GM18870 (cell line): ENCODE measurements around the gene VAMP4.
"Not testable (repeated sequence)": the region's sequence is repeated elsewhere in the genome, so short reads cannot be mapped to it uniquely, and the experiment has no call there.

ENCODE experiments used
- ATAC-seq: cut with Tn5 transposase; IDR thresholded peaks from one replicate; pipeline ENCODE4 v1.9.1; 2021; ENCODE audit warnings: moderate library complexity; ENCODE audit not compliant: unreplicated experiment

VAMP4 gene

GRCh38 chr1:171707583-171707982, 34.3 kb downstream of the VAMP4 start:
- ATAC-seq, result no peak

GRCh38 chr1:171702598-171702997, 39.3 kb downstream of the VAMP4 start:
- ATAC-seq, result no peak

DNA sequence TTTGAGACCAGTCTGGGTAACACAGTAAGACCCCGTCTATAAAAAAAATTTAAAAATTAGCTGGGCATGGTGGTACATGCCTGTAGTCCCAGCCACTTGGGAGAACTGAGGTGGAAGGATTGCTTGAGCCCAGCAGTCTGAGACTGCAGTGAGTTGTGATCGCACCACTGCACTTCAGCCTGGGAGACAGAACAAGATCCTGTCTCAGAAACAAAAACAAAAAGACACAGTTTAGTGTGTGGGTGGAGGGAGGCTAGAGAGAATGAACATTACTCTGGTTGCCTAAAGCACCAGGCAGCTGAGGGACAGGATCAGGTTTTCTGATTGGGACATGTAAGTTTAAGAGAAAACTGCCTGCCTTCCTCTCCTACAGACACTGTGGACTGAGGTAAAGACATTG, 42.3 kb downstream of the VAMP4 start:
- no peak for ATAC-seq

- not testable (repeated sequence) for ATAC-seq
Measured at GRCh38 chr1:171695772-171696171, 46.1 kb downstream of the VAMP4 start.

DNA sequence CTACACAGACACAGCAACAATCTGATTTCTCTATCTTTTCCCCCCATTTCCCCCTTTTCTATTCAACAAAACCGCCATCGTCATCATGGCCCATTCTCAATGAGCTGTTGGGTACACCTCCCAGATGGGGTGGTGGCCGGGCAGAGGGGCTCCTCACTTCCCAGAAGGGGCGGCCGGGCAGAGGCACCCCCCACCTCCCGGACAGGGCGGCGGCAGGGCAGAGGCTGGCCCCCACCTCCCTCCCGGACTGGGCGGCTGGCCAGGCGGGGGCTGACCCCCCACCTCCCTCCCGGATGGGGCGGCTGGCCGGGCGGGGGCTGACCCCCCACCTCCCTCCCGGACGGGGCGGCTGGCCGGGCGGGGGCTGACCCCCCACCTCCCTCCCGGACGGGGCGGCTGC, 48.3 kb downstream of the VAMP4 start:
- ATAC-seq, result not testable (repeated sequence)

DNA sequence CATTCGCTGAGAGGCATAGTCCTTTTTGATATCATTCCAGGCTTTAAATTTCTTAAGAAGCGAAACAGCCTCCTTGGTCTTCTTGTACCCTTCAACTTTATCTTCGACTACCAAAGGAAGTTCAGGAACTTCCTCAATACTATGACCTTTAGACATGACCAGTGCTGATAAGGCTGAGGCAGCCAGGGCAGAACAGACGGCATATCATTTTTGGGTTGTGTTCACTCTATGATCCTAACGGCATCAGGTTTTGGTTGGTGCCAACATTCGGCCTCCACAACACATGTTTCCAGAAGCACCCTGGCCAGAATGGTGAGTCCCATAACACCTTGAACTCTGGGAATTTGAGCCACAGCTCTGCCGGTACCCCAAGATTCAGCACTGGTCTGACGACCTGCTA, 58.0 kb downstream of the VAMP4 start:
- ATAC-seq, result no peak

- no peak for ATAC-seq
Measured at GRCh38 chr1:171680339-171680738, 61.5 kb downstream of the VAMP4 start.

DNA sequence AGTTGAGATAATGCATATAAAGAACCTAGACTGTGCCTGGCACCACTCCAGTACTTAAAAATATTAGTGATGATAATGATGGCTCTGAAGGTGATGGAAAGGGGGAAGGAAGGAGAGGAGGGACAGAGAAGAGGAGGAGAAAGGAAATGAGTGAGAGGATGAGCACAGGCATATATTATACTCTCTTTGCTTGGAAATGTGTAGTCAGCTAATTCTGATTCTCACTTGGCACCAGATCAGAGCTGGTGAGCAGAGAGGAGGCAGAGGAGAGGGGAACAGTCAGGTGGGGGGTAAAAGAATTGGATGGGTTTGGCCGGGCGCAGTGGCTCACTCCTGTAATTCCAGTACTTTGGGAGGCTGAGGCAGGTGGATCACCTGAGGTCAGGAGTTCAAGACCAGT, 65.0 kb downstream of the VAMP4 start:
- ATAC-seq, result no peak

DNA sequence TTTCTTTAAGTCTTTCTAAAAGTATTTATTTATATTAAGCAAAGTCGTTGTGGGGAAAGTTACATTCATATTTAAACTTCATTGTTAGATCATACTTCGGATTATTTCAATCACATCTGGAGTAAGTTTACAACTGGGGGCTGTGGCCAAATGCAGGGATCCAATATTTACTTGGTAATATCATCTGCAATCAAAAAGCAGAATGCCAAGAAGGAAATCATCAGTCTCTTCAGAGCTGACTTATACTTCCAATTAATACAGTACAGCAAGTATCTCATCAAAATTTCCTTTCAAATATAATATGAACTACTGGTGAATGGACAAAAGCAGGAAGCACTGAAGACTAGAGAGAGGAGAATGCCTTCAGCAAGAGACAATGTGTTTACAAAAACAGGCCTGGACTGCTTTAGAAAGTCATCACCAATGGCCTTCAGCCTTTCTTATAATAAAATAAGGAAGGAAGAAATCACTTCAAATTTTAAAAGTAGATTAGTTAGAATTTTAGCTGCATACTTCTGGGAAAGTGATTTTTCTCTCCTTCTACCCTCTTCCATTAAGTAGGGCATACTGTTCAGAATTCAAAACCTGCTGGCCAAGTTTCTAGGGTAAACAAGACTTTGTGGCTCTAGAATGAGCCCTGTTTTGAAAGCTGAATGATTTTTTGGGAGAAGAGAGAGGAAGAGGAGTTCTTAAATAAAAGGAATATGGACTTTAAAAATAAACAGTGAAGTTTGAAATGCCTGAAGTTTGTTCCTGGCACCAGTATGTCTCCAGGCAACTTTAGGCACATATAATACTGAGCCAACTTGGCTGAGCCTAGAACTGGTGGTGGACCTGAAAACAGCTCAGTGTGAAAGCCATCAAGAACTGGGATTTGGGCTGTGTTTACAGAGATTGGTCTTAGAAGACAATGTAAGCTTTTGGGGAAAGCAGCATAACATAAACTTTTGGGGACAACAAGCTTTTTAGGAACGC, 67.1 kb downstream of the VAMP4 start:
- ATAC-seq, result no peak

GRCh38 chr1:171670739-171671138, 71.1 kb downstream of the VAMP4 start:
- no peak for ATAC-seq

- ATAC-seq, result no peak
Measured at GRCh38 chr1:171668372-171668771, 73.5 kb downstream of the VAMP4 start.

GRCh38 chr1:171666114-171666769, 75.6 kb downstream of the VAMP4 start:
- ATAC-seq, result no peak

DNA sequence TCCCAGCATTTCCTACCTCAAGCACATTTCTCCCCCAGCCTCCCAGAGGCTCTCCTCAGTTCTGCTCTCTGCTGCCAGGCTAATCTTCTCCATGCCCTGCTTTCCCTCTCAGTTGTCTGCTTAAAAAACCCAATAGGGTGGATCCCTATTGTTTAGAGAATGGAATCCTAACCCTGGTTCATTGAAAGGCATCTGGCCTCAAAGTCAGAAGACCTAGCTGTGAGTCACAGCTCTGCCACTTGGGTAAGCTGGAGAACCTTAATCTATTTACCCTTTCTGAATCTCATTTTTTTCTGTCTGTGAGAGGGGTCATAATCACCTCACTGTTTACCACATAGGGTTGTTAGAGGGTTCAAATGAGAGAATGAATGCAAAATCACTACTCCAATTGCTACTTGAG, 76.9 kb downstream of the VAMP4 start:
- no peak for ATAC-seq

GRCh38 chr1:171663854-171664575, 77.8 kb downstream of the VAMP4 start:
- ATAC-seq, result no peak

- ATAC-seq, result no peak
Measured at GRCh38 chr1:171663036-171663853, 78.6 kb downstream of the VAMP4 start.

DNA sequence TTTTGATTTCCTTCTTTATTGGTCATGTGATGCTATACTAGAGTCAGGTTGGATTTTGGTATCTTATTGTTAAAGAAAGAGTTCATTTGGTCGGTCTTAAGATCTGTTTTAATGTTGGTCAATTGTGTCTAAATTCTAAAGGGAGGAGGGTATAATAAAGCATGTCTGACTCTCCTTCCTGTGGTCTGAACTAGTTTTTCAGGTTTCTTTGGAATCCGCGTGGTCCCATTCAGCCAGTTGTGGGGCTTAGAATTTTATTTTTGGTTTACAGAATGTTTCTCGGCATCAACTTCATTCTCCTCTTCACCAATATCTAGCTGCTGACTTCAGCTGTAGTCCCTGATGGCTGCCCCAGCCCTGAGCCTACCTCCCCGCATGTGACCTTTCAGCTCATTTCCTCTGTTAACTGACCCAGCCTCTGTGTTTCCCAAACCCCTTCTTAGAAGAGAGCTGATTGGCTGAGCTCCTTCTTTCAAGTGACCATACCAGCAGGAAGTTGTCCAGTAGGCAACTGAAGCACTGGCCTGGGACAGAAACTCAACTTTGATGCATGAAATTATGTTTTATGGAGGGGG, 80.7 kb downstream of the VAMP4 start:
- no peak for ATAC-seq

DNA sequence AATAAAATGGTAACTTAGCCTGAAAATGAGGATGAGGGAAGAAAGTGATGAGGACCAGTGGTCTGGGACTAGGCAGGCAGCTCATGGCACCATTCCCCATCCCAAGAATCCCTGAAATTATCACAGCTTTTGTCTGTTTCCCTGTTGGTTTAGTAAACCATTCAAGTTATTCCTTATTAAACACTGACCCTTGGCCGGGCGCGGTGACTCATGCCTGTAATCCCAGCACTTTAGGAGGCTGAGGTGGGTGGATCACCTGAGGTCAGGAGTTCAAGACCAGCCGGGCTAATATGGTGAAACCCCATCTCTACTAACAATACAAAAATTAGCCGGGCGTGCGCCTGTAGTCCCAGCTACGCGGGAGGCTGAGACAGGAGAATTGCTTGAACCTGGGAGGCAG, 85.7 kb downstream of the VAMP4 start:
- ATAC-seq, result not testable (repeated sequence)

DNA sequence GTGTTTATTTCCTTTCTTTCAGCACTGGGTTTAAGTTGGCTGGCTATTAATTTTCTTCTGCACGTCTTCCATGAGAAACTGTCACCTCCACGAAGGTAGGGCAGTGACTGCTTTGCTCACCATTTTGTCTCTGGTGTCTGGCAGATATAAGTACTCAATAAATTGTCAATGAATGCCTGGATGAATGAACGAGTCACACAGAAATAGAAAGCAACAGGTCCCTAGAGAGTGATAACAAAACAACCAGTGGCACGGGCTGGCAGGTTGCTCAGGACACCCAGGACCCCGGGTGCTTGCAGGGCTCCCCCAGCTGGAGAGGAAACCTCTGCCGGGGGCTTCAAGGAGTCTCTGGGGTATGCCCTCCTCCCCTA, 86.1 kb downstream of the VAMP4 start:
- no peak for ATAC-seq

- no peak for ATAC-seq
Measured at GRCh38 chr1:171654942-171655745, 86.7 kb downstream of the VAMP4 start.
